H1 (cell line): Measurements from ENCODE around the gene ERCC6.

Experiments
- ASH2L ChIP-seq: fragments of 200-600, 300-600 bp; sonication (generic); IDR thresholded peaks from one replicate; pipeline ENCODE4 v1.7.1; 2017; ENCODE audit warnings: low read length
- CTCF ChIP-seq, 3 experiments: IDR thresholded peaks; 1 replicate in 2 of 3; 2 replicates in 1 of 3; pipeline versions ENCODE4 v1.5.1 to v1.6.1; 2011; ENCODE audit warnings: low read length in 3 of 3, mild to moderate bottlenecking in 3 of 3, inconsistent platforms in 2 of 3, low read depth in 1 of 3, moderate library complexity in 1 of 3; ENCODE audit not compliant: insufficient read depth in 1 of 3; ENCODE audit errors: control extremely low read depth in 1 of 3
- JUN ChIP-seq: IDR thresholded peaks from 2 replicates; pipeline ENCODE4 v1.6.1; 2011; ENCODE audit warnings: low read depth, mild to moderate bottlenecking, improper control_type of control experiment, low read length
- POLR2AphosphoS5 ChIP-seq: IDR thresholded peaks from 2 replicates; pipeline ENCODE4 v1.6.1; 2011; ENCODE audit warnings: low read depth, low read length
- SUZ12 ChIP-seq: fragments of 200-600 bp; sonication (generic); IDR thresholded peaks from 2 replicates; pipeline ENCODE4 v1.6.1; 2012; ENCODE audit warnings: mild to moderate bottlenecking, inconsistent platforms, low read length, moderate library complexity, mixed read lengths
- TAF7 ChIP-seq: optimal IDR thresholded peaks from 2 replicates; pipeline ENCODE3; 2011; ENCODE audit warnings: low read depth, mild to moderate bottlenecking, inconsistent platforms, low read length, moderate library complexity, borderline replicate concordance

GRCh38 chr10:49518982-49519578 is 19.8 kb downstream of the ERCC6 start:
- TF ChIP-seq POLR2AphosphoS5 (no peak), ASH2L (no peak), TAF7 (no peak), SUZ12 (no peak), JUN (no peak), CTCF (IDR thresholded peaks at IDR 0.05; ENCODE audit: control extremely low read depth in 1 of 3, insufficient read depth in 1 of 3, low read depth in 1 of 3, low read length in 3 of 3) (peak in 2 of 3 experiments; percentile 69; a peak in 3 of 4 replicates)
